ENCODE measurements around the gene MAP2K3. TPM values are rescaled to one million over a fixed set of nuclear protein-coding genes. Genes with fewer than 3 reads are reported as not detected.

MAP2K3 gene
- total RNA-seq, 1 donor from 2014 or later = 36.2 TPM

GRCh38 chr17:21294321-21295035 is 10.0 kb downstream of the MAP2K3 start:
- no peak for TF ChIP-seq CTCF (IDR thresholded peaks at IDR 0.05)
- peaks cover 25% of the 10 kb centered on the region for H3K4me1 Mint-ChIP-seq (ENCODE audit: unreplicated experiment)
- no peak overlapping the region for H3K4me3 Mint-ChIP-seq (ENCODE audit: unreplicated experiment)
- H3K36me3 Mint-ChIP-seq (ENCODE audit: unreplicated experiment) = peaks cover 5% of the 10 kb centered on the region
- no peaks in the 10 kb centered on the region for H3K27me3 Mint-ChIP-seq (ENCODE audit: unreplicated experiment)
- no peak for DNase-seq (ENCODE audit: extremely low spot score, unreplicated experiment)
- H3K27ac Mint-ChIP-seq (ENCODE audit: unreplicated experiment) = peak overlapping the region; percentile 67
- no peaks in the 10 kb centered on the region for H3K9me3 Mint-ChIP-seq (ENCODE audit: unreplicated experiment)

- peaks cover 19% of the 10 kb centered on the region for H3K4me1 Mint-ChIP-seq (ENCODE audit: unreplicated experiment)
- peak overlapping the region; percentile 67 for H3K27ac Mint-ChIP-seq (ENCODE audit: unreplicated experiment)
- no peak for TF ChIP-seq CTCF (IDR thresholded peaks at IDR 0.05)
- no peak overlapping the region for H3K4me3 Mint-ChIP-seq (ENCODE audit: unreplicated experiment)
- DNase-seq (ENCODE audit: extremely low spot score, unreplicated experiment) = peak; percentile 88
- H3K27me3 Mint-ChIP-seq (ENCODE audit: unreplicated experiment) = no peaks in the 10 kb centered on the region
- H3K9me3 Mint-ChIP-seq (ENCODE audit: unreplicated experiment) = no peaks in the 10 kb centered on the region
- peaks cover 5% of the 10 kb centered on the region for H3K36me3 Mint-ChIP-seq (ENCODE audit: unreplicated experiment)
Observed at GRCh38 chr17:21295036-21295952, 10.8 kb downstream of the MAP2K3 start.

- no peak overlapping the region for H3K4me3 Mint-ChIP-seq (ENCODE audit: unreplicated experiment)
- H3K9me3 Mint-ChIP-seq (ENCODE audit: unreplicated experiment) = no peaks in the 10 kb centered on the region
- no peaks in the 10 kb centered on the region for H3K27me3 Mint-ChIP-seq (ENCODE audit: unreplicated experiment)
- no peak for TF ChIP-seq CTCF (IDR thresholded peaks at IDR 0.05)
- no peak overlapping the region for H3K27ac Mint-ChIP-seq (ENCODE audit: unreplicated experiment)
- H3K4me1 Mint-ChIP-seq (ENCODE audit: unreplicated experiment) = peaks cover 15% of the 10 kb centered on the region
- peaks cover 9% of the 10 kb centered on the region for H3K36me3 Mint-ChIP-seq (ENCODE audit: unreplicated experiment)
- peak; percentile 87 for DNase-seq (ENCODE audit: extremely low spot score, unreplicated experiment)
Observed at GRCh38 chr17:21296097-21297025, 11.8 kb downstream of the MAP2K3 start.

GRCh38 chr17:21297026-21297520 is 12.6 kb downstream of the MAP2K3 start:
- peak; percentile 85 for DNase-seq (ENCODE audit: extremely low spot score, unreplicated experiment)
- Mint-ChIP-seq H3K27me3 (ENCODE audit: unreplicated experiment) (no peaks in the 10 kb centered on the region), H3K4me1 (ENCODE audit: unreplicated experiment) (peaks cover 15% of the 10 kb centered on the region), H3K4me3 (ENCODE audit: unreplicated experiment) (no peak overlapping the region), H3K9me3 (ENCODE audit: unreplicated experiment) (no peaks in the 10 kb centered on the region), H3K27ac (ENCODE audit: unreplicated experiment) (peak overlapping the region; percentile 13), H3K36me3 (ENCODE audit: unreplicated experiment) (peaks cover 9% of the 10 kb centered on the region)
- TF ChIP-seq CTCF (IDR thresholded peaks at IDR 0.05) = no peak

Data from osteocyte (in vitro differentiated cells).